Suprapubic skin (tissue), 4 donors: ENCODE measurements around the gene PROX1. TPM values are rescaled to one million over a fixed set of nuclear protein-coding genes. Genes with fewer than 3 reads are reported as not detected.

Experiments used
- DNase-seq, 2 donors: peaks; one replicate each; pipeline ENCODE4 v3.0.0-alpha.2; 2019; ENCODE audit warnings: low spot score in 2 of 2
- H3K27ac ChIP-seq: fragments of 200-600 bp; sonication (generic); one replicate; pipeline ENCODE4 v1.5.1; 2019
- H3K27me3 ChIP-seq: fragments of 200-600 bp; sonication (generic); one replicate; pipeline ENCODE4 v1.5.1; 2019
- H3K36me3 ChIP-seq: fragments of 200-600 bp; sonication (generic); one replicate; pipeline ENCODE4 v1.5.1; 2019
- H3K4me1 ChIP-seq: fragments of 200-600 bp; sonication (generic); one replicate; pipeline ENCODE4 v1.5.1; 2019
- H3K4me3 ChIP-seq: fragments of 200-600 bp; sonication (generic); one replicate; pipeline ENCODE4 v1.5.1; 2019; ENCODE audit warnings: mild to moderate bottlenecking
- H3K9me3 ChIP-seq: fragments of 200-600 bp; sonication (generic); one replicate; pipeline ENCODE4 v1.5.1; 2019
- CTCF ChIP-seq, 2 donors: fragments of 200-600 bp in 1 of 2; fragments of 450-650 bp in 1 of 2; sonication (generic) in 1 of 2; IDR thresholded peaks; one replicate each; pipeline ENCODE4 v1.5.1; 2016 to 2019; ENCODE audit warnings: antibody characterized with exemption in 2 of 2, mild to moderate bottlenecking in 1 of 2, moderate library complexity in 1 of 2
- EP300 ChIP-seq: sonication (generic); formaldehyde crosslinking; IDR thresholded peaks from one replicate; pipeline ENCODE4 v1.6.1; 2017; ENCODE audit warnings: antibody characterized with exemption
- POLR2A ChIP-seq, 2 donors: fragments of 450-650 bp; IDR thresholded peaks; one replicate each; pipeline ENCODE4 v1.6.1; 2017; ENCODE audit warnings: antibody characterized with exemption in 2 of 2, mild to moderate bottlenecking in 2 of 2, moderate library complexity in 2 of 2
- POLR2AphosphoS5 ChIP-seq, 3 donors: sonication (generic); formaldehyde crosslinking; IDR thresholded peaks; one replicate each; pipeline ENCODE4 v1.6.1; 2017; ENCODE audit warnings: antibody characterized with exemption in 3 of 3
- WGBS: methylation state at CpG from one replicate; pipeline ENCODE4 v1.1.5; 2018; 5-methylcytosine and 5-hydroxymethylcytosine counted together
- total RNA-seq, 4 donors: library from RNA; depleted of rRNA; stranded (reverse); fragments of >200 nt; gene quantifications; one replicate each; pipeline ENCODE4 v1.1.0, GENCODE V29; 2016

Gene PROX1
- total RNA-seq, 4 donors from 2014 or later, result 0.68 to 1.9 (median 1.3) TPM

GRCh38 chr1:214022229-214022791, 34.5 kb downstream of the PROX1 start:
- Histone ChIP-seq H3K36me3 (no peaks in the 10 kb centered on the region), H3K9me3 (no peaks in the 10 kb centered on the region), H3K4me3 (no peak overlapping the region), H3K4me1 (no peaks in the 10 kb centered on the region), H3K27ac (no peak overlapping the region), H3K27me3 (no peaks in the 10 kb centered on the region)
- TF ChIP-seq CTCF (IDR thresholded peaks at IDR 0.05), result no peak
- no peak for TF ChIP-seq POLR2AphosphoS5 (IDR thresholded peaks at IDR 0.05)
- TF ChIP-seq POLR2A (IDR thresholded peaks at IDR 0.05), result no peak
- no peak for TF ChIP-seq EP300
- 80% methylated on average over 5 of the region's 5 CpGs for WGBS
- no peak for DNase-seq

- no peaks in the 10 kb centered on the region for H3K27me3 ChIP-seq
- no peak for DNase-seq
- H3K4me3 ChIP-seq, result no peak overlapping the region
- H3K9me3 ChIP-seq, result no peaks in the 10 kb centered on the region
- H3K4me1 ChIP-seq, result no peaks in the 10 kb centered on the region
- H3K36me3 ChIP-seq, result no peaks in the 10 kb centered on the region
- TF ChIP-seq POLR2A (IDR thresholded peaks at IDR 0.05), result no peak
- TF ChIP-seq CTCF (IDR thresholded peaks at IDR 0.05), result no peak
- no peak for TF ChIP-seq EP300
- WGBS, result 64% methylated on average over 2 of the region's 2 CpGs
- H3K27ac ChIP-seq, result no peak overlapping the region
Measured at GRCh38 chr1:214022810-214023425, 35.1 kb downstream of the PROX1 start.

- no peaks in the 10 kb centered on the region for H3K36me3 ChIP-seq
- no peaks in the 10 kb centered on the region for H3K9me3 ChIP-seq
- TF ChIP-seq CTCF (IDR thresholded peaks at IDR 0.05) (no peak), EP300 (no peak)
- H3K4me3 ChIP-seq, result no peak overlapping the region
- no peaks in the 10 kb centered on the region for H3K4me1 ChIP-seq
- DNase-seq, result no peak
- no peak overlapping the region for H3K27ac ChIP-seq
- WGBS, result 67% methylated on average over 5 of the region's 5 CpGs
- no peaks in the 10 kb centered on the region for H3K27me3 ChIP-seq
Measured at GRCh38 chr1:214026985-214027384, 39.2 kb downstream of the PROX1 start.

GRCh38 chr1:214027498-214027897, 39.7 kb downstream of the PROX1 start:
- DNase-seq, result no peak
- TF ChIP-seq EP300 (no peak), POLR2A (IDR thresholded peaks at IDR 0.05) (no peak), CTCF (IDR thresholded peaks at IDR 0.05) (no peak), POLR2AphosphoS5 (IDR thresholded peaks at IDR 0.05) (no peak)
- no peaks in the 10 kb centered on the region for H3K4me1 ChIP-seq
- H3K27me3 ChIP-seq, result no peaks in the 10 kb centered on the region
- no peaks in the 10 kb centered on the region for H3K36me3 ChIP-seq
- H3K4me3 ChIP-seq, result no peak overlapping the region
- H3K9me3 ChIP-seq, result no peaks in the 10 kb centered on the region
- 83% methylated on average over 5 of the region's 5 CpGs for WGBS
- no peak overlapping the region for H3K27ac ChIP-seq

- no peaks in the 10 kb centered on the region for H3K4me1 ChIP-seq
- H3K9me3 ChIP-seq, result no peaks in the 10 kb centered on the region
- no peaks in the 10 kb centered on the region for H3K27me3 ChIP-seq
- 91% methylated on average over 5 of the region's 5 CpGs for WGBS
- no peak for DNase-seq
- no peaks in the 10 kb centered on the region for H3K36me3 ChIP-seq
- TF ChIP-seq EP300 (no peak), POLR2A (IDR thresholded peaks at IDR 0.05) (no peak), POLR2AphosphoS5 (IDR thresholded peaks at IDR 0.05) (no peak), CTCF (IDR thresholded peaks at IDR 0.05) (no peak)
- no peak overlapping the region for H3K4me3 ChIP-seq
- no peak overlapping the region for H3K27ac ChIP-seq
Measured at GRCh38 chr1:214028095-214028494, 40.3 kb downstream of the PROX1 start.
